OCI-LY1 (cell line): ENCODE measurements around the gene STAT3.

Experiments
- H2AFZ ChIP-seq: fragments of 200-600 bp; sonication (generic), shearing (Covaris generic); 2 replicates; pipeline ENCODE4 v1.6.0; 2014; ENCODE audit warnings: antibody characterized with exemption, mild to moderate bottlenecking, low read length
- H3F3A ChIP-seq: fragments of 200-600 bp; sonication (generic), shearing (Covaris generic); 2 replicates; pipeline ENCODE4 v1.6.0; 2014; ENCODE audit warnings: mild to moderate bottlenecking, antibody characterized with exemption, low read length, moderate library complexity; ENCODE audit not compliant: insufficient read depth
- H3K27ac ChIP-seq: fragments of 200-600 bp; sonication (generic); 2 replicates; pipeline ENCODE4 v1.5.1; 2014; ENCODE audit warnings: low read length, mixed run types, mild to moderate bottlenecking, low read depth; ENCODE audit not compliant: poor library complexity, severe bottlenecking
- H3K27me3 ChIP-seq: fragments of 200-600 bp; sonication (generic); 2 replicates; pipeline ENCODE4 v1.6.0; 2014; ENCODE audit warnings: antibody characterized with exemption, mild to moderate bottlenecking, low read length, moderate library complexity; ENCODE audit not compliant: insufficient read depth
- H3K36me3 ChIP-seq: fragments of 200-600 bp; sonication (generic); 2 replicates; pipeline ENCODE4 v1.6.1; 2014; ENCODE audit warnings: mild to moderate bottlenecking, antibody characterized with exemption, low read length, moderate library complexity, mixed read lengths; ENCODE audit not compliant: insufficient read depth
- H3K4me1 ChIP-seq: fragments of 200-600 bp; sonication (generic); 2 replicates; pipeline ENCODE4 v1.5.1; 2014; ENCODE audit warnings: mild to moderate bottlenecking, low read length, moderate library complexity; ENCODE audit not compliant: insufficient read depth, severe bottlenecking
- H3K4me2 ChIP-seq: fragments of 200-600 bp; sonication (generic), shearing (Covaris generic); 2 replicates; pipeline ENCODE4 v1.6.1; 2014; ENCODE audit warnings: low read length
- H3K4me3 ChIP-seq: fragments of 200-600 bp; sonication (generic); 2 replicates; pipeline ENCODE4 v1.5.1; 2014; ENCODE audit warnings: low read length, low read depth, mild to moderate bottlenecking, mixed read lengths; ENCODE audit not compliant: poor library complexity, severe bottlenecking
- H3K79me2 ChIP-seq: fragments of 200-600 bp; shearing (Covaris generic); 2 replicates; pipeline ENCODE4 v1.6.1; 2016; ENCODE audit warnings: mixed run types, low read length, mixed read lengths; ENCODE audit not compliant: insufficient read depth
- H3K9ac ChIP-seq: fragments of 200-600 bp; sonication (generic), shearing (Covaris generic); 2 replicates; pipeline ENCODE4 v1.6.1; 2014; ENCODE audit warnings: mild to moderate bottlenecking, low read length, mixed read lengths
- H3K9me2 ChIP-seq: fragments of 200-600 bp; sonication (generic), shearing (Covaris generic); 2 replicates; pipeline ENCODE4 v1.6.1; 2014; ENCODE audit warnings: low read depth, mild to moderate bottlenecking, low read length, mixed read lengths
- H3K9me3 ChIP-seq: fragments of 200-600 bp; shearing (Covaris generic); 2 replicates; pipeline ENCODE4 v1.6.1; 2014; ENCODE audit warnings: low read length, mixed read lengths
- H4K20me1 ChIP-seq: fragments of 200-600 bp; sonication (generic), shearing (Covaris generic); 2 replicates; pipeline ENCODE4 v1.6.0; 2016; ENCODE audit warnings: mild to moderate bottlenecking, low read length; ENCODE audit not compliant: insufficient read depth
- EZH2 ChIP-seq: fragments of 200-600 bp; sonication (generic), shearing (Covaris generic); IDR thresholded peaks from 2 replicates; pipeline ENCODE4 v1.8.0; 2017; ENCODE audit warnings: borderline replicate concordance, mixed run types, mild to moderate bottlenecking, antibody characterized with exemption, low read length, moderate library complexity, mixed read lengths
- TF ChIP-seq, protein P1 (sequence below): fragments of 200-600 bp; sonication (generic), shearing (Covaris generic); IDR thresholded peaks from 2 replicates; pipeline ENCODE4 v1.5.1; 2017; ENCODE audit warnings: mild to moderate bottlenecking, antibody characterized with exemption, low read length, moderate library complexity, mixed read lengths

STAT3 gene

DNA sequence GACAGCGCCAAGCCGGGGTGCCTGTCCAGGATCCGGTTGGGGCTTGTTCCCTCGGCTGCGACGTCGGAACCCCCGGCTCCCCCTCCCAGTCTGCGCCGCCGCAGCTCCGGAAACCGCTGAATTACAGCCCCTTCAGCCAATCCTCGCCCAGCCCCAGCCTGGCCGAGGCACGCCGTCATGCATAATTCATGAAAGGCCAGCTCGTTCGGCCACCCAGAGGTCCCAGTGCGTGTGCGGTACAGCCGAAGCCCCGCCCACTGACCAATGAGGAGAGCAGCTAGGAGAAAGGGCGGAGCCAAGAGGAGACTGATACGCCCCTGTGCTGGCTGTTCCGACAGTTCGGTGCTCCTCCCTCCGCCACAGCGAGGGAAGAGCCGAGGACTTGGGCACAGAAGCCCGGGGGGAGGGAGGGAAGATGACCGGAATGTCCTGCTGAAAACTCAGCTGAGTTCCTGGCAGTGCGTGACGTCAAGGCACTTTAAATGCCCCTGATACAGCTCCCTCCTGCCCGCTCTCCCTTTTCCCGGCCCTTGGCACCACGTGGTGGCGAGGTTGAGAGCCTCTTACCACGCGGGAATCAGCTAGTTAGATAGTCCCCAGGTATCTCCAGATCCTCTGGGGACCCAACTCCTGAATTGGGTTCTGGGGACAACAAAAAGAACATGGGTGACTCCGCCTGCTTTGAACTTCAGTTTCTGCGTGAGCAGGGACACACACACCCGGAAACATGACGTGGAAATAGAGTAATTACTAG is at the start of gene STAT3:
TSS of gene STAT3 (minus strand) at position 62 of the 754 bp plus-strand sequence. CDS start 39,926 bp downstream, outside the sequence.
- TF ChIP-seq EZH2: no peak
- TF ChIP-seq, protein P1, sequence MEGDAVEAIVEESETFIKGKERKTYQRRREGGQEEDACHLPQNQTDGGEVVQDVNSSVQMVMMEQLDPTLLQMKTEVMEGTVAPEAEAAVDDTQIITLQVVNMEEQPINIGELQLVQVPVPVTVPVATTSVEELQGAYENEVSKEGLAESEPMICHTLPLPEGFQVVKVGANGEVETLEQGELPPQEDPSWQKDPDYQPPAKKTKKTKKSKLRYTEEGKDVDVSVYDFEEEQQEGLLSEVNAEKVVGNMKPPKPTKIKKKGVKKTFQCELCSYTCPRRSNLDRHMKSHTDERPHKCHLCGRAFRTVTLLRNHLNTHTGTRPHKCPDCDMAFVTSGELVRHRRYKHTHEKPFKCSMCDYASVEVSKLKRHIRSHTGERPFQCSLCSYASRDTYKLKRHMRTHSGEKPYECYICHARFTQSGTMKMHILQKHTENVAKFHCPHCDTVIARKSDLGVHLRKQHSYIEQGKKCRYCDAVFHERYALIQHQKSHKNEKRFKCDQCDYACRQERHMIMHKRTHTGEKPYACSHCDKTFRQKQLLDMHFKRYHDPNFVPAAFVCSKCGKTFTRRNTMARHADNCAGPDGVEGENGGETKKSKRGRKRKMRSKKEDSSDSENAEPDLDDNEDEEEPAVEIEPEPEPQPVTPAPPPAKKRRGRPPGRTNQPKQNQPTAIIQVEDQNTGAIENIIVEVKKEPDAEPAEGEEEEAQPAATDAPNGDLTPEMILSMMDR: no peak
- no peaks in the 10 kb centered on the region for H3K9me2 ChIP-seq
- H3K79me2 ChIP-seq: no peaks in the 10 kb centered on the region
- peaks cover 17% of the 10 kb centered on the region for H3K4me1 ChIP-seq
- peak within 1 kb of the TSS; percentile 89 for H3K4me2 ChIP-seq
- H3K4me3 ChIP-seq: peak within 1 kb of the TSS; percentile 86
- no peaks in the 10 kb centered on the region; the same call in 1 of the 2 replicates for H3K27me3 ChIP-seq
- H3K9me3 ChIP-seq: no peaks in the 10 kb centered on the region
- no peaks in the 10 kb centered on the region for H3K36me3 ChIP-seq
- peak within 1 kb of the TSS; percentile 82 for H3K9ac ChIP-seq
- peak within 1 kb of the TSS; percentile 59; the same call in 1 of the 2 replicates for H2AFZ ChIP-seq
- no peak within 1 kb of the TSS for H3K27ac ChIP-seq
- no peaks in the 10 kb centered on the region for H3F3A ChIP-seq
- no peaks in the 10 kb centered on the region for H4K20me1 ChIP-seq

GRCh38 chr17:42436391-42436790 is 48.1 kb upstream of the STAT3 start:
- Histone ChIP-seq H3K4me1 (peaks cover 5% of the 10 kb centered on the region), H3K27me3 (no peaks in the 10 kb centered on the region), H4K20me1 (no peaks in the 10 kb centered on the region), H3K79me2 (no peaks in the 10 kb centered on the region), H3K9me3 (no peaks in the 10 kb centered on the region), H2AFZ (no peak overlapping the region), H3K4me2 (no peak overlapping the region), H3K36me3 (no peaks in the 10 kb centered on the region), H3K27ac (no peak overlapping the region), H3K4me3 (no peak overlapping the region), H3K9ac (no peak overlapping the region), H3K9me2 (no peaks in the 10 kb centered on the region), H3F3A (no peaks in the 10 kb centered on the region)
- TF ChIP-seq, protein P1: no peak
- TF ChIP-seq EZH2: no peak

GRCh38 chr17:42431758-42432161 is 43.5 kb upstream of the STAT3 start:
- no peaks in the 10 kb centered on the region for H3K9me2 ChIP-seq
- H3K9ac ChIP-seq: no peak overlapping the region
- H3K27me3 ChIP-seq: no peaks in the 10 kb centered on the region
- H3K27ac ChIP-seq: no peak overlapping the region
- H3K4me2 ChIP-seq: no peak overlapping the region
- H3K36me3 ChIP-seq: no peaks in the 10 kb centered on the region
- no peaks in the 10 kb centered on the region for H3F3A ChIP-seq
- H4K20me1 ChIP-seq: no peaks in the 10 kb centered on the region
- H3K4me3 ChIP-seq: no peak overlapping the region
- H3K9me3 ChIP-seq: no peaks in the 10 kb centered on the region
- no peaks in the 10 kb centered on the region for H3K4me1 ChIP-seq
- no peak overlapping the region for H2AFZ ChIP-seq
- H3K79me2 ChIP-seq: no peaks in the 10 kb centered on the region
- no peak for TF ChIP-seq EZH2
- TF ChIP-seq, protein P1: no peak
